Measurements from ENCODE around the gene MUSK. TPM values are rescaled to one million over a fixed set of nuclear protein-coding genes. Genes with fewer than 3 reads are reported as not detected.

The MUSK gene
- total and polyA plus RNA-seq, 2 of the 8 experiments (the other 6 are each of a cell fraction or from before 2014, with no cell fraction given) = not detected

- H3K9me3 ChIP-seq (ENCODE audit: insufficient read depth in 2 of 2, low read depth in 1 of 2, low read length in 1 of 2) = 0 out of 4 replicates have a peak, but pooled peaks cover 0 to 3% of the 10 kb centered on the region in 2 experiments
- CTCF ChIA-PET (ENCODE audit: partially characterized antibody) = no interaction called here
- DNase-seq (ENCODE audit: low read depth in 1 of 2, low spot score in 2 of 2) = no peak
- no peak for TF ChIP-seq SP2 (IDR thresholded peaks at IDR 0.05; ENCODE audit: low read length)
- TF ChIP-seq SIN3A (conservative IDR thresholded peaks at IDR 0.05 in 1 of 2, IDR thresholded peaks at IDR 0.05 in 1 of 2; ENCODE audit: low read depth in 1 of 2, low read length in 2 of 2) = no peak
Measured at GRCh38 chr9:110635589-110635988, 33.0 kb upstream of the MUSK start.

More at GRCh38 chr9:110635589-110635988, 33.0 kb upstream of the MUSK start:
- H2BK12ac ChIP-seq (ENCODE audit: low read depth, low read length) = no peak overlapping the region
- FAIRE-seq = no peak
- no peaks in the 10 kb centered on the region for H3K4me1 ChIP-seq (replicated peaks in 1 of 4; ENCODE audit: control insufficient read depth in 3 of 4, insufficient read depth in 4 of 4, low read length in 3 of 4)
- H2AFZ ChIP-seq (ENCODE audit: low read length) = no peak overlapping the region
- H4K5ac ChIP-seq (ENCODE audit: insufficient read length, low read depth, low read length) = no peak overlapping the region
- H2BK15ac ChIP-seq (ENCODE audit: low read length) = no peak overlapping the region
- H2BK120ac ChIP-seq (replicated peaks; ENCODE audit: low read depth, low read length) = no peak overlapping the region
- H3K14ac ChIP-seq (ENCODE audit: insufficient read length) = no peak overlapping the region
- H3K4me3 ChIP-seq (ENCODE audit: extremely low read depth in 1 of 4, insufficient read depth in 2 of 4, low read depth in 3 of 4, low read length in 4 of 4) = no peak overlapping the region
- no peaks in the 10 kb centered on the region; a peak in 1 of 8 replicates for H3K36me3 ChIP-seq (ENCODE audit: control insufficient read depth in 2 of 4, insufficient read depth in 4 of 4, low read length in 3 of 4)
- no peak overlapping the region for H3K23ac ChIP-seq (ENCODE audit: insufficient read length)
- no peak overlapping the region for H4K91ac ChIP-seq (replicated peaks; ENCODE audit: insufficient read length, low read length)
- H3K18ac ChIP-seq (ENCODE audit: extremely low read depth, low read length) = no peak overlapping the region
- no peaks in the 10 kb centered on the region for H3K23me2 ChIP-seq (ENCODE audit: low read depth, low read length)
- H4K8ac ChIP-seq (ENCODE audit: extremely low read depth, insufficient read depth, low read length) = no peak overlapping the region
- no peak overlapping the region for H3K4me2 ChIP-seq (ENCODE audit: insufficient read depth in 1 of 2, low read depth in 2 of 2, low read length in 2 of 2)
- H3K79me1 ChIP-seq (ENCODE audit: low read depth, low read length) = no peaks in the 10 kb centered on the region
- H3K4ac ChIP-seq (replicated peaks; ENCODE audit: insufficient read length, low read depth, low read length) = no peak overlapping the region
- no peak overlapping the region for H2AK5ac ChIP-seq (ENCODE audit: low read depth, low read length)
- no peak overlapping the region for H2BK5ac ChIP-seq (ENCODE audit: low read depth, low read length)
- no peak overlapping the region for H3K27ac ChIP-seq (ENCODE audit: low read depth, low read length)
- no peak overlapping the region for H2BK20ac ChIP-seq (ENCODE audit: low read length)
- H3K9ac ChIP-seq (replicated peaks in 1 of 4; ENCODE audit: extremely low read depth in 1 of 4, low read depth in 3 of 4, low read length in 3 of 4) = no peak overlapping the region
- POLR2A ChIA-PET (ENCODE audit: partially characterized antibody) = no interaction called here
- H3K79me2 ChIP-seq (ENCODE audit: control insufficient read depth in 1 of 2, insufficient read depth in 2 of 2, low read length in 2 of 2) = no peaks in the 10 kb centered on the region
- H3K56ac ChIP-seq (replicated peaks; ENCODE audit: insufficient read length, low read depth, low read length) = no peak overlapping the region
- no peaks in the 10 kb centered on the region for H4K20me1 ChIP-seq (replicated peaks in 1 of 2; ENCODE audit: control insufficient read depth in 1 of 2, insufficient read depth in 2 of 2, low read length in 2 of 2)
- H3K27me3 ChIP-seq (replicated peaks in 1 of 4; ENCODE audit: control insufficient read depth in 3 of 4, extremely low read depth in 1 of 4, insufficient read depth in 3 of 4, low read length in 3 of 4) = no peaks in the 10 kb centered on the region
